Activated CD8-positive, alpha-beta memory T cell treated with anti-CD3 and anti-CD28 coated beads for 36 hours (primary cell): Measurements from ENCODE around the gene MYO15B. TPM values are rescaled to one million over a fixed set of nuclear protein-coding genes. Genes with fewer than 3 reads are reported as not detected.

Experiments
- CTCF ChIA-PET: fragments of 350-600 bp; sonication (Branson Sonifier 250); formaldehyde crosslinking; loops from one replicate; lab custom pipeline; 2021; ENCODE audit warnings: antibody characterized with exemption; lab: Charles Lee
- POLR2A ChIA-PET: fragments of 350-600 bp; sonication (Branson Sonifier 250); formaldehyde crosslinking; loops from one replicate; lab custom pipeline; 2021; ENCODE audit warnings: antibody characterized with exemption; lab: Charles Lee
- total RNA-seq, 2 experiments: library from RNA; stranded (reverse); gene quantifications; one replicate each; pipeline ENCODE4 v1.2.3, GENCODE V29; 2021

Gene MYO15B
- total RNA-seq, 2 experiments from 2014 or later = 15.0 to 17.2 TPM

DNA sequence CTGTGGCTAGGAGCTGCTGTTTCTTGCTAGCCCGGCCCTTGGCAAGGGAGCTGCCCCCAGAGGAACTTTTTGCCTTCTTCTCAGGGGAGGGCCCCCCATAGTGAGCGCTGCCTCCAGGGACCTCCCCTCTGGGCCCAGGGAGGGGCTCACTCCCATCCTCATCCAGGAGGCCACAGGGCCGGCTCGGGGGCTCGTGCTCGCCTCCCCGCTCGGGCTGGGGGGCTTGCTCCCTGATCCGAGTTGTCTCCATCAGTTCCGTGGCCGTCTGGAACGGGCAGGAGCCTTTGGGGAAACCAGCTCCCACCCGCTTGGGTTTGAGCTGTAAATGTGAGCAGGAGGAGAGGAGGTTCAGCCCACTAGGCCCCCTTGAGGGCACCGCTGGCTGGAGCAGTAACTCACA, 41.6 kb downstream of the MYO15B start:
- CTCF ChIA-PET = interaction anchor here (1.5 to 3.6 kb wide), 3 partner anchors 25 to 124 kb away, joined by 3 to 27 read pairs (median 6); no protein-coding TSS in a partner anchor
- POLR2A ChIA-PET = no interaction called here

DNA sequence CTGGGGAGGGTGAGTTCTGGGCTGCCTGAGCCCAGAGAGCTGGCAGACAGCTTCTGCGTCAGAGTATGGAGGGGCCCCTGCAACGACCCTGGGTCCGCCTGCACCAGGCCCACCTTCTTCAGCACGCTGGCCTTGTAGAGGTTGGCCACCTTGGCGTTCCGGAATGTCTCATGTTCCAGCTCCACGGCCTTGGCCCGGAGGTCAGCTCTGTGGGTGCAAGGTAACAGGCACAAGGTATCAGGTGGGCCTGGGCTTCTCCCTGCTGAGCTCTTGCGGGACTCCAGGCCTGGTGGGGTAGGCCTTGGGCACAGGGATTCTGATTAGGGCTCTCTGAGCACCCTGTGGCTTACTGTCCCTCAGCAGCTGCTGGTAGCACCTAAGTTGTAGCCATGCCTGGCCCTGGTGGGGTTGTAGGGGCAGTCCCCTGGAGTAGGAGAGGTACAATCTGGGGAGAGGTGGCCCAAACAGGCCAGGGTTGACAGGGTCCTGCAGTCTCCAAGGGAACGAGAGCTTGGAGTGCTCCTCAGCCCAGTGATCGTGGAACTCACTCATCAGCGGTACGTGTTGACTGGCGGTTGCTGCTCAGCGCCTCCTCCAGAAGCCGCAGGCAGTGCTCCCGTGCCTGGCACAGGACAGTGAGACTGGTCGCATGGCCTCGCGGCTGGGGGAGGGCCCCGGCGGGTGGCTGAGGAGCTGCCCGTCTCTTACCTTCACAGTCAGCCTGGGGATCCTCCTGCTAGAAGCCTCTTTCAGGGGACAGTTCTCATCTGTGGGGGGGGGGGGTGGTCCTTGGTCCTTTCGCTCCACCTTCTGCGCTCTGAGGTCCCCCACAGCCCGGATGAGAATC, 42.7 kb downstream of the MYO15B start:
- CTCF ChIA-PET = interaction anchor here (1.0 to 4.9 kb wide), 5 partner anchors 22 to 119 kb away, joined by 3 to 153 read pairs (median 7); no protein-coding TSS in a partner anchor

DNA sequence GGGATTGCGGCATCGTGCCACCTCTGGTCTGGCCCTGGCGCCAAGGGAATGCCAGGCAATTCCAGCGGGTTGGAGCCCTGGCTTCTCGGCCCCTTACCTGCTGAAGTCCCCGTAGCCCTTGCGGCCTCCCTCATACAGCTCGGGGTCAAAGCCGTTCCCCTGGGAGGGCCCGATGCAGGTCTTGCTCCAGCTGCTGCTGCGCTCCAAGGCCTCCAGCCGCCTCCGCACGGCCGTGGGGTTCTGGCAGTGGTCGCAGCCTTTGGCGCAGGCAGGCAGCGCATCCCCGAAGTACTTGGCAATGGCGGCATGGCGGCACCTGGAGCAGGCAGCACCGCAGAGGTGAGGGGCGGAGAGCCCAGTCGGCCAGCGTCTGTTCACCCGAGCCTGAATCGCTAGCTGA, 43.8 kb downstream of the MYO15B start:
- ChIA-PET POLR2A (no interaction called here), CTCF (interaction anchor here (1.8 to 4.9 kb wide), 3 partner anchors 24 to 118 kb away, joined by 7 to 153 read pairs (median 49); no protein-coding TSS in a partner anchor)

More for the DNA sequence above, 42.7 kb downstream of the MYO15B start:
- POLR2A ChIA-PET = no interaction called here

DNA sequence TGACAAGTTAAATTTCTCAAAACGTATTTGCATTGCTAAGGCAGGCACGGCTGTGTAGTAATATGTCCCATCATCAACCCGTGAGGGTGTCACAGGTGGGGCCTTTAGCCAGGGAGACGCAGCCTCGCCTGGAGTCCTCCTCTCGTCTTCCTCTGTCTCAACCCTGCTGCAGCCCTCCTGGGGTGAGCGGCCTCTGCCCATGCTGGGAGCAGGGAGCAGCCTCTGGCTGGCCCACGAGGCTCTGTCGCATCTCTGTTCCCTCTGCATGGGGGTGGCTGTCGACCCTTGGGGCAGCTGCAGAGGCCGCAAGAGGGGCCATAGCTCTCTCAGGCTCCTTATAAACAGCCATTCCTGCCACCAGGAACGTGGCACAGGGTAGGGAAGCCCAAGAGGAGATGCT, 44.8 kb downstream of the MYO15B start:
- POLR2A ChIA-PET = interaction anchor here (0.6 kb wide), 2 partner anchors 636 to 1003 kb away, joined by 3 read pairs; no protein-coding TSS in a partner anchor
- CTCF ChIA-PET = interaction anchor here (0.6 to 4.9 kb wide), 31 partner anchors 9 to 477 kb away, joined by 3 to 153 read pairs (median 5); partner anchors contain the start of genes GALK1, RECQL5, SAP30BP and TMEM94

DNA sequence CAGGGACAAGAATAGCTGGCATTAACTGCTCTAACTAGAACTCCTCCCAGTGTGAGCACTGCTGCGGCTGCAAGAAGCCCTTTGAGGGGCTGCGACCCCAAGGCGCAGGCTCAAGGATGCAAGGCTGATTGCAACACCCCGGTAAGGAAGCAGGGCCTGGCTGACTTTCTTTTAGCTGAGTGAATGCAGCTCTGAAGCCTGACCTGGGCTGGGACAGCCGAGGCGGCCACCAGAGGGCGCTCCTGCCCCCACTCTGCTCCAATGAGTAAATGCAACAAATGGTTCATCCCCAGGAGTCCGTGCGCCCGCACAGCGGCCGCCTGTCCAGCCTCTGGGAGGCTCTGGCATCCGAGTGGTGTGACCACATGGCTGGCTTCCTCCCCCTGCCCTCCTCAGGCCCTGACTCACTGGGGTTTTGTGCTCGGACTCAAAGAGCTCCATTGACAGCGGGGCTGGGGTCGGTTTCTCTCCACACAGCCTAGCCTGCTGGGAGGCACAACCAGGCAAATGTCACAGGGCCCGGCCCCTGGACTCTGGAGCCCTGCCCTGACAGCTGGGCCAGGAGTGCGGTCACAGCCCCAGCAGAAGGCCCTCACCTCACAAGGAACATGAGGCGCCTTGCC, 45.4 kb downstream of the MYO15B start, which contains the start of gene SMIM5:
Gene SMIM5 (plus strand): TSS at position 572 of the 623 bp plus-strand sequence. CDS start 6,768 bp downstream, outside the sequence.
- POLR2A ChIA-PET = interaction anchor here (0.6 to 1.1 kb wide), 4 partner anchors 115 to 1002 kb away, joined by 3 to 9 read pairs (median 3); no protein-coding TSS in a partner anchor
- CTCF ChIA-PET = interaction anchor here (0.6 to 4.9 kb wide), 36 partner anchors 9 to 327 kb away, joined by 3 to 153 read pairs (median 4); partner anchors contain the start of genes GALK1, RECQL5, SAP30BP and TMEM94

DNA sequence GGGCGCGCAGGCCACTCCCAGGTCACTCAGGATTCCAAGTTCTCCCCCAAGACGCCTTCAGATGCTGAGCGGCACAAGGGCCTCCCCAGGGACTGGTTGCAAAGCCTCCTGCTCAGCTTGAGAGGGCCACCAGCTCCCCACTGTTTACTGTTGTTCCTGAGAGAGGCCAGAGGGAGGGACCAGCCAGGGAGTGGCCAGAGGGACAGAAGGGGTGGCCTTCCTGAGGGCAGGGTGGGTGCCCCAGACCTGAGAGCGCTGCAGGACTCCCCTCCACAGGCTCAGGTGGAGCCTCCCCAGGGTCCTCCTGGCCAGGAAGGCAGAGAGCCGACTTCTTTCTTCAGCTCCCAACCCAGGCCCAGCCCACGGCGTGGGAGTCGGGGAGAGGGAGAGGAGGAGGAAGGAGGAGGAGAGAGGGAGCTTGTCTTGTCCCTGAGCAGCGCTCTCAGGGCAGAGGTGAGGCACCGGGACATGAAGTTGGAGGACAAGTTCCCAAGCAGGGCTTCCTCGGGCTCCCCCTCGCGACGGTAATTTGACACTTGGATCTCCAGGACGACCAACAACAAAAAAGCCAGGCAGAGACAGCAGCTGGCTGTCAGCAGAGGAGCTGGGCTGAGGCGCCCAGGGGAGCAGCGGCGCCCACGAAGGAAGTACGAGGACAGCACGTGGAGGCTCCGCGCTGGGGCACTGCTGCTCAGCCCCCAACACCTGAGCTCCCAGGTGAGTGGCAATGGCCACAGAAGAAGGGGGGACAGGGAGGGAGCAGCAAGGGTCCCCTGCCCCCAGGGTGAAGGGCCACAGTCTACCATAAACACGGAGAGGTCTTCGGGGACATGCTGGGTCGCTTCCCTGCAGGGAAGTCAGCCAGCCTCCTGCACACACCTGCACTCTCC, 46.1 kb downstream of the MYO15B start:
- CTCF ChIA-PET = interaction anchor here (0.6 to 4.9 kb wide), 30 partner anchors 8 to 177 kb away, joined by 3 to 153 read pairs (median 5); partner anchors contain the start of genes GALK1, RECQL5, SAP30BP and TMEM94
- POLR2A ChIA-PET = interaction anchor here (0.5 to 1.1 kb wide), 3 partner anchors 114 to 682 kb away, joined by 3 to 9 read pairs (median 4); no protein-coding TSS in a partner anchor

DNA sequence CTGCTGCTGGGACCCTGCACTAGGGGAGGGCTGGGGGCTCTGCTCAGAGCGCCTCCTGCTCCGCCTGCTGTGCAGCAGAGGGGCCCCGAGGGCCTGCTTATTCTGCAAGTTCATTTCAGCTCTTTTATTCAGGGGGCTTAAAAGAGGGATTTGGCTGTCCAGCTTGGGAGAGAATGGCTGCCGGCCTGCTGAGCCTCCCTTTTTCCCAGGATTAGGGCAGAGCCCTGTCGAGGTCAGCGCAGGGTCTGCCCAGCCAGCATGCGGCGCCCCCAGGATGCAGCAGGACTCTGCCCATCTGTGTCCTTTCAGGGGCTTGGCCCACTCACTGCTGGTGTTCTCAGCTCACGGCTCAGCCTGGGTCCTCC, 46.8 kb downstream of the MYO15B start:
- POLR2A ChIA-PET = interaction anchor here (1.1 kb wide), 1 partner anchor 113 kb away, joined by 9 read pairs; no protein-coding TSS in a partner anchor

DNA sequence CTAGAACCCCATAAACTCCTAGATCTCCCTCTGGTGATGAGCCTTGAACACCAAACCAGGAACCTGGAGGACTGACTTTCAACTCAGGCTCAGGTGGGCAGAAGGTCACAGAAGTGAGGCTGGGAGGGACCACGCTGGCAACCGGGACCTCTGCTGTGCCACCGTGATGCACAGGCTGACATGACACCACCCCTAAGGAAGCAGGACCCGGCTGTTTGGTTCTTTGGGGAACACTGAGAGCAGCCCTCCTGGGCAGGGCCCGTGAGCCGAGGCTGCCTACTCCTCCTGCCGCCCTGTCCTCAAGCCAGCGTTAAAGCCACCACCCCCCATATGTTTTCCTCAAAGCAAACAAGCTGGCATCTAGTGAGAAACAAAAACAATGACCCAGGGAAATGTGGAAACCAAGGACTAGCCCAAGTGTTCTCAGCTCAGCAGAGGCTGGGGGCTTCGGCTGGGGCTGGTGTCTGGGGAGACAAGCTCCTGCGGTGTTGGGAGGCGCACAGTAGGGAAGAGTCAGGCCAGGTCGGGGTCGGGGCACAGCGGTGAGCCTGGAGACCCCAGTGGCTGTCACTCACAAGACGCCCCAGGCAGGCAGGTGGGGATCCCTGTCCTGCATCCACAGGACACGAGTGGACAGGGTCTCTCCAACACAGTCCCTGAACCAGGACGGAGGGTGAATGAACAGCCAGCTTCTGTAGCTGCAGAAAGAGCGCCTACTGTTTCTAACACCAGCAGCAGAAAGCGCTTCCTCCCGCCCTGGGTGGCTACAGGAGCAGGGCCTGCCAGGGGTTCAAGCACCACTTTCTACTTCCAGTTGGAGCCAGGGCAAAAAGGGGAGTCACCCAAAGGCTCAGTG, 47.4 kb downstream of the MYO15B start:
- CTCF ChIA-PET = interaction anchor here (2.9 to 4.9 kb wide), 3 partner anchors 11 to 114 kb away, joined by 14 to 153 read pairs (median 35); a partner anchor contains a TSS
- POLR2A ChIA-PET = no interaction called here

More for the DNA sequence above, 46.8 kb downstream of the MYO15B start:
- CTCF ChIA-PET = interaction anchor here (0.7 to 4.9 kb wide), 12 partner anchors 7 to 131 kb away, joined by 3 to 153 read pairs (median 10); partner anchors contain the start of genes GALK1, RECQL5 and SAP30BP

DNA sequence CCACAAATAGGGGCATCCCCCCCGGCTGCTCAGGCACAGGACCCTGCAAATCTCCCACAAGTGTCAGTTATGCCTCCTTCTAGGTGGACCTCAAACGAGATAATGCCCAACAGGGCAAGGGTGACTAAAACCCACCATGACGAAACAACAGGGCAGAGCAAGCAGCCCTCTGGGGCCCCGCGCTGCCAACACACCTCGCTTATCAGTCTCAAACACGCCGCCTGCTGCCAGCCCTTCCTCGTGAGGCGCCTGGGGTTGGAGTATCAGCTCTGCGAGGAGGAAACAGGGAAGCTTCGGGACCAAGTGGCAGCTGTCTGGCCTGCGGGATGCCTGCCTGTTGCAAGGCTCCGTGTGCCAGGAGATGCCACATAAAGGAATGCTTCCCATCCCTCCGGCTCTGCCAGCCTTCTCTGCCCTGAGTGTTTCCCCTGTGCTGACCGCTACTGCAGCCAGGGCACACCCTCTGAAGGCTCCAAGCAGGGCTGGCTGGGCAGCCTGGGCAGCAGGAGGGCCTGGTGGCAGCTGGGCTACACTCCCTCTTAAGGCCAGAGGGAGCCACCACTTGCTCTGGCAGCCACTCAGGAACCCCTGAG, 48.1 kb downstream of the MYO15B start:
- ChIA-PET POLR2A (no interaction called here), CTCF (interaction anchor here (3.9 kb wide), 1 partner anchor 10 kb away, joined by 35 read pairs; a partner anchor contains a TSS)

DNA sequence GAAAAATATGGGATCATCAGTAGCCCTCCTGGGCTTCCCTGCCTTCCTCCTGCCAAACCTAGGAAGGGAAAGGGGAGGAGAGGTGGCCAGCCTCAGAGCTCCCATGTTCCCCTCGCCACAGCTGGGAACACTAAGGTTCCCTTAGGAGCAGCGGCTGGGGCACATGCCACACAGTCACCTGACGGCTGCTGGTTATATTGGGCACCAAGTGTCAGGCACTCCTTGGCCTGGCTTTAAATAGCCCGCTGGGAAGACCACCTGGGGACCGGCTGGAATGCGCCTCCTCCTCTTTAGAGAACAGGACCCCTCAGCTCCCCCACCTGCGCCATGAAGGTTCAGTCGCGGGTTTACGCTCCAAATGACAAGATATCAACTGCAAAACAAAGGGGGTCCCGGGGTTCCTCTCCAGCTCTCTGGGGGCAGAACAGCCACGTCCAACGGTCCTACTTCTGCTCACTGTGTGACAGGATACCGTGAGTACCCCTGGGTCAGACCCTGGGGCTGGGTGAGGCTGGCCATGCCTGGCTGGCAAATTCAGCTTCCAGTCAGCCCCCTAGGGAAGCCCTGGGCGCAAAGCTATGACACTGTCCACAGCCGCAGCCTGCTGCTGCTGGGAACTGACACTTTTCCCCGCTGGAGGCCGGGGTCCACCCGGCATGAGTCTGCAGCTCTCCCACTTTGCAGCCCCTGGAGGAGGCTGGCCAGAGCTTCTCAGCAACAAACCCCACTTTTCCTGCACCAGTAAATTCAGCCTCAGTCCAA, 49.0 kb downstream of the MYO15B start:
- POLR2A ChIA-PET = no interaction called here
- CTCF ChIA-PET = no interaction called here

DNA sequence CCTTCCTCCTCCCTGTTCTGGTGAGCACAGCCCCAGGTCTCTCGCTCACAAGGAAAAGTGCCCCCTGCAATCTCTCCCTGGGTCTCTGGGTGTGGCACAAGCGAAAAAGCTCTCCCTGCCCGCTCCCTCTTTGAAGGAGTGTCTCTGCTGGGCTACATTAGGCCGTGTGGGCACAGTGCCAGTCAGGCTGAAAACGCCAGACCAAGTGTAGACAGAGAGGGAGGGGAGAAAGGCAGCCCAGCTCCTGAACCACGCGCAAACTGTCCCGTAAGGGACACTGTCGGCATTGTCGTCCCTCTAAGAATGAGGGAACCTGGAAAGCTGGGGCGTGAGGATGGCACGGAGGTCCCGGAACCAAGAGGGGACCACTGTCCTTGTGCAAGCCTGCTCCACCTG, 49.5 kb downstream of the MYO15B start:
- ChIA-PET POLR2A (no interaction called here), CTCF (interaction anchor here (1.2 to 2.1 kb wide), 2 partner anchors 37 to 112 kb away, joined by 3 to 10 read pairs; no protein-coding TSS in a partner anchor)

DNA sequence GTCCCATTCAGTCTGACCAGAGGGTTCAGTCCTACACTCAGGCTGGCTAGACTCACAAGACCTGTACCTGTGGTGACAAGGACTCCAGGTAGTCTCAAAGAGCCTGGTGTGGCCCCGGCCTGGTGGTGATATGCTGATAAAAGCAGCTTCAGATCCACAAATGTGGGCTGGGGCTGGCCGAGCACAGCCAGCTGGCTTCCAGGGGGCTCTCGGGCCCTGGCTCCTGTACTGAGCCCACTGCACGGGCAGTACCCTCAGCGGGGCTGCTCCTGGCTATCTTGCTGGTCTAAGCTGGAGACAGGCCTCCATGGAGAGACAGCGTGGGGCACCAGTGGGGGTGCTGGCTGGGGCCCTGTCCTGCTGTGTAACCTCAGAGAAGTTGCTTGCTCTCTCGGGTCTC, 50.0 kb downstream of the MYO15B start:
- ChIA-PET CTCF (interaction anchor here (1.2 to 2.1 kb wide), 2 partner anchors 37 to 112 kb away, joined by 3 to 10 read pairs; no protein-coding TSS in a partner anchor), POLR2A (no interaction called here)

DNA sequence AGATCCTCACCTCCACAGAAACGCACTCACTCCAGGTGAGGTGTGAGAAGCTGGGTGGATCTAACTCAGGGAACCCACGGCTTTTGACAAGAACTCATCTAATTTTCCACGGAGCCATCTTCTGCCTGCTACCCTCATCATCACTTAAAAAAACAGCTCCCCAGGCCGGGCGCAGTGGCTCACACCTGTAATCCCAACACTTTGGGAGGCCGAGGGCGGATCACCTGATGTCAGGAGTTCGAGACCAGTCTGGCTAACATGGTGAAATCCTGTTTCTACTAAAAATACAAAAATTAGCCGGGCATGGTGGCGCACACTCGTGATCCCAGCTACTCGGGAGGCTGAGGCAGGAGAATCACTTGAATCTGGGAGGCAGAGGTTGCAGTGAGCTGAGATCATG, 50.4 kb downstream of the MYO15B start:
- ChIA-PET POLR2A (interaction anchor here (0.5 kb wide), 1 partner anchor 39 kb away, joined by 3 read pairs; no protein-coding TSS in a partner anchor), CTCF (interaction anchor here (1.2 to 2.1 kb wide), 2 partner anchors 36 to 111 kb away, joined by 3 to 10 read pairs; no protein-coding TSS in a partner anchor)

DNA sequence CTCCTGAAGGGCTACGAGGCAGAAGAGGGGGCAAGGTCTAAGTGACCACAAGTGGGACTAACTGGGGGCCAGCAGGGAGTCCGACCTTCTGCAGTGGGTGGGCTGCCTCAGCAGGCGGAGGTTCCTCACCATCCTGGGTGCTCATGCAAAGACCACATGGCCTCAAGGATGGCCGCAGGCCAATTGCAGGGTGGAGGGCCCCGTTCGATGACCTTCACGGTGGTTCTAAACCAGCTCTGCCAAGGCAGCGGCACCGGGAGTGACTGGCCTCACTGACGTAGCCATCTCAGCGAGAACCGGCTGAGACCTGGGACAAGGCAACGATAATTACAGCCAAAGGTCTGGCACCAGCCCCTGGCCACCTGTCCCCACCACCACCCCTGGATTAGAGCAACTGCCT, 51.3 kb downstream of the MYO15B start:
- ChIA-PET CTCF (interaction anchor here (2.1 kb wide), 1 partner anchor 111 kb away, joined by 10 read pairs; no protein-coding TSS in a partner anchor), POLR2A (no interaction called here)

DNA sequence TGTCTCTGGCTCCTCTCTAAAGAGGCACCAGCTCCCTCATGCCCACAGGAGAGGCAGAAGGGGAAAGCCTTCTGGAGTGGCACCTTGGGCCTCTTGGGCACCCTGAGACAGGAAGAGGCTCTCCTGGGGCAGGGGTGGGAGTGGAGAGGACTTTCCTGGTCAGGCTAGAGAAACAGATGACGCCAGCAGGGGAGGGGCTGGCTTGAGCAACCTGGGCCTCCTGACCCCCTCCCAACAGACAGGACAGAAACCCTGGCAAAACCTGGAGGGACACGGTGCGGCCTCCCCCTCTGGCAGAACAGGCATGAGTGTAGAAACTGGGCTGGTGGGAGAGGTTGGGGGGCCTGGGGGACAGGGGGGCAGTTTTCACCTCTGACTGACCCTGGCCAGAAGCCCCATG, 51.7 kb downstream of the MYO15B start:
- CTCF ChIA-PET = interaction anchor here (1.1 kb wide), 1 partner anchor 105 kb away, joined by 4 read pairs; no protein-coding TSS in a partner anchor
- POLR2A ChIA-PET = interaction anchor here (0.6 kb wide), 1 partner anchor 72 kb away, joined by 3 read pairs; no protein-coding TSS in a partner anchor
